ENCODE measurements around the gene ATP5IF1. TPM values are rescaled to one million over a fixed set of nuclear protein-coding genes. Genes with fewer than 3 reads are reported as not detected.

ATP5IF1 gene
- total RNA-seq, 2 experiments from 2014 or later: 77.4 to 78.0 TPM

- Histone ChIP-seq H3K27ac (ENCODE audit: low read depth in 1 of 2, low read length in 2 of 2) (no peak overlapping the region), H3K27me3 (ENCODE audit: control insufficient read depth in 1 of 2, insufficient read depth in 2 of 2, low read length in 2 of 2) (no peaks in the 10 kb centered on the region), H3K36me3 (ENCODE audit: insufficient read depth, low read length) (no peaks in the 10 kb centered on the region), H3K4me1 (ENCODE audit: insufficient read depth, low read length) (peaks cover 59% of the 10 kb centered on the region), H3K9me3 (ENCODE audit: control insufficient read depth in 1 of 2, insufficient read depth in 1 of 2, low read length in 2 of 2) (no peaks in the 10 kb centered on the region), H3K4me3 (ENCODE audit: low read length) (no peak overlapping the region)
- Mint-ChIP-seq H3K36me3 (ENCODE audit: low read depth) (no peaks in the 10 kb centered on the region), H3K4me3 (peak overlapping the region; percentile 67), H3K27ac (peak overlapping the region; percentile 54), H3K4me1 (ENCODE audit: low read depth) (peaks cover 44% of the 10 kb centered on the region), H3K27me3 (no peaks in the 10 kb centered on the region), H3K9me3 (no peaks in the 10 kb centered on the region)
- ATAC-seq (ENCODE audit: poor library complexity) (peak; percentile 17), DNase-seq (peak in 3 of 14 experiments; percentile 66 to 81 (median 75))
- intact Hi-C loops (cut with DNase I, micrococcal nuclease): loop anchor here (1.0 to 10.0 kb wide), 2 partner anchors 8 to 478 kb away; partner anchors contain the start of gene YTHDF2 (in 1 of the 2)
- POLR2A ChIA-PET: interaction anchor here (0.6 to 6.1 kb wide), 12 partner anchors 8 to 480 kb away, joined by 3 to 92 read pairs (median 4); partner anchors contain the start of genes ATP5IF1, MED18 and YTHDF2
- TF ChIP-seq CTCF (IDR thresholded peaks at IDR 0.05): no peak
- CTCF ChIA-PET: interaction anchor here (0.5 to 4.2 kb wide), 4 partner anchors 8 to 1088 kb away, joined by 3 to 47 read pairs (median 4); no protein-coding TSS in a partner anchor
Measured at GRCh38 chr1:28256197-28256827, 20.4 kb downstream of the ATP5IF1 start.

- no peak overlapping the region for H3K4me3 ChIP-seq (ENCODE audit: low read length)
- intact Hi-C loops (cut with DNase I, micrococcal nuclease): loop anchor here in 1 of 2 experiments (2.0 to 10.0 kb wide), 2 partner anchors 71 to 477 kb away; partner anchors contain the start of genes MED18 and YTHDF2
- no peak for ATAC-seq (ENCODE audit: poor library complexity)
- Mint-ChIP-seq H3K4me3 (peak overlapping the region; percentile 91), H3K9me3 (no peaks in the 10 kb centered on the region), H3K4me1 (ENCODE audit: low read depth) (peaks cover 46% of the 10 kb centered on the region), H3K36me3 (ENCODE audit: low read depth) (no peaks in the 10 kb centered on the region), H3K27me3 (no peaks in the 10 kb centered on the region), H3K27ac (peak overlapping the region; percentile 76)
- DNase-seq: no peak
- no peaks in the 10 kb centered on the region for H3K36me3 ChIP-seq (ENCODE audit: insufficient read depth, low read length)
- no peaks in the 10 kb centered on the region for H3K27me3 ChIP-seq (ENCODE audit: control insufficient read depth in 1 of 2, insufficient read depth in 2 of 2, low read length in 2 of 2)
- no peaks in the 10 kb centered on the region for H3K9me3 ChIP-seq (ENCODE audit: control insufficient read depth in 1 of 2, insufficient read depth in 1 of 2, low read length in 2 of 2)
- CTCF ChIA-PET: interaction anchor here (0.7 to 4.2 kb wide), 3 partner anchors 9 to 500 kb away, joined by 3 to 47 read pairs (median 4); no protein-coding TSS in a partner anchor
- TF ChIP-seq CTCF (IDR thresholded peaks at IDR 0.05): no peak
- peaks cover 67% of the 10 kb centered on the region for H3K4me1 ChIP-seq (ENCODE audit: insufficient read depth, low read length)
- POLR2A ChIA-PET: interaction anchor here (1.2 to 6.1 kb wide), 3 partner anchors 9 to 71 kb away, joined by 3 to 92 read pairs (median 49); partner anchors contain the start of gene MED18
- no peak overlapping the region for H3K27ac ChIP-seq (ENCODE audit: low read depth in 1 of 2, low read length in 2 of 2)
Measured at GRCh38 chr1:28257736-28258135, 21.8 kb downstream of the ATP5IF1 start.

GRCh38 chr1:28258628-28259251 is 22.8 kb downstream of the ATP5IF1 start:
- Histone ChIP-seq H3K36me3 (ENCODE audit: insufficient read depth, low read length) (no peaks in the 10 kb centered on the region), H3K9me3 (ENCODE audit: control insufficient read depth in 1 of 2, insufficient read depth in 1 of 2, low read length in 2 of 2) (no peaks in the 10 kb centered on the region), H3K27ac (ENCODE audit: low read depth in 1 of 2, low read length in 2 of 2) (no peak overlapping the region), H3K4me3 (ENCODE audit: low read length) (peak overlapping the region; percentile 98), H3K27me3 (ENCODE audit: control insufficient read depth in 1 of 2, insufficient read depth in 2 of 2, low read length in 2 of 2) (no peaks in the 10 kb centered on the region), H3K4me1 (ENCODE audit: insufficient read depth, low read length) (peaks cover 72% of the 10 kb centered on the region)
- H3K27me3 Mint-ChIP-seq: no peaks in the 10 kb centered on the region
- ATAC-seq (ENCODE audit: poor library complexity): no peak
- CTCF ChIA-PET: interaction anchor here (0.8 to 4.2 kb wide), 2 partner anchors 10 to 69 kb away, joined by 3 to 47 read pairs; no protein-coding TSS in a partner anchor
- no peaks in the 10 kb centered on the region for H3K36me3 Mint-ChIP-seq (ENCODE audit: low read depth)
- peak overlapping the region; percentile 91 for H3K4me3 Mint-ChIP-seq
- intact Hi-C loops (cut with DNase I, micrococcal nuclease): loop anchor here in 1 of 2 experiments (1.0 to 10.0 kb wide), 3 partner anchors 11 to 476 kb away; partner anchors contain the start of genes MED18 and YTHDF2
- H3K9me3 Mint-ChIP-seq: no peaks in the 10 kb centered on the region
- peak overlapping the region; percentile 76 for H3K27ac Mint-ChIP-seq
- POLR2A ChIA-PET: interaction anchor here (0.7 to 6.1 kb wide), 9 partner anchors 10 to 323 kb away, joined by 3 to 92 read pairs (median 9); partner anchors contain the start of genes ATP5IF1, MED18, RCC1 and XKR8
- no peak for TF ChIP-seq CTCF (IDR thresholded peaks at IDR 0.05)
- peak in 2 of 14 experiments; percentile 49 to 51 for DNase-seq
- peaks cover 46% of the 10 kb centered on the region for H3K4me1 Mint-ChIP-seq (ENCODE audit: low read depth)
